ENCODE results near the gene PSPH. TPM values are rescaled to one million over a fixed set of nuclear protein-coding genes. Genes with fewer than 3 reads are reported as not detected.

Gene PSPH
- total RNA-seq, 1 experiment from 2014 or later: 52.1 TPM

DNA sequence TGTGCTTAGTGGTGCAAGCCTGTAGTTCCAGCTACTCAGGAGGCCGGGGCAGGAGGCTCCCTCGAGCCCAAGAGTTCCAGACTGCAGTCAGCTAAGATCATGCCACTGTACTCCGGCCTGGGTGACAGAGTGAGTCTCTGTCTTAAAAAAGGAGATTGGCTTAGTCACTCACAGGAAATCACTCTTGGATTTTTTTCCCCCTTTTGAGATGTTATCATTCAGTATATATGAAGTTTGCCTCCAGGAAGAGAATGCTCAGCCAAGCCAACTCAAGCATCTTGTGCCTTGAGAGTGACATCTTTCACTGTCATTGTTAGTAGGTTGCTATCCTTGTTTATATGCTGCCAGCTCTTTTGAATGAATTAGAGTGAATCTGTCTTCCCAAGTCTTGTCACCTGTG lies 58.9 kb downstream of the PSPH start:
- TF ChIP-seq CTCF (conservative IDR thresholded peaks at IDR 0.05): no peak
- no peak overlapping the region for H2BK20ac ChIP-seq (ENCODE audit: low read depth, low read length, poor library complexity, severe bottlenecking)

More for the DNA sequence above, 58.9 kb downstream of the PSPH start:
- H2BK120ac ChIP-seq (ENCODE audit: low read depth, low read length, poor library complexity, severe bottlenecking): no peak overlapping the region
- H3K56ac ChIP-seq (ENCODE audit: insufficient read length, low read depth, low read length): no peak overlapping the region
- H3K23me2 ChIP-seq (ENCODE audit: insufficient read length, low read depth, low read length, poor library complexity, severe bottlenecking): no peaks in the 10 kb centered on the region
- H2BK15ac ChIP-seq (ENCODE audit: low read depth, low read length): no peak overlapping the region
- H2AFZ ChIP-seq (ENCODE audit: low read length): no peak overlapping the region
- no CpG with 5 or more reads among the region's 3 CpGs for WGBS (ENCODE audit: extremely low coverage, insufficient read length, low lambda C conversion rate)
- no peak overlapping the region for H2AK5ac ChIP-seq (ENCODE audit: insufficient read length, low read length)
- no peaks in the 10 kb centered on the region for H3K27me3 ChIP-seq (ENCODE audit: insufficient read depth, low read length)
- H3K79me2 ChIP-seq (ENCODE audit: insufficient read depth, low read length): no peaks in the 10 kb centered on the region
- no peak for DNase-seq
- no peak overlapping the region for H3K27ac Mint-ChIP-seq
- H3K4me2 ChIP-seq (ENCODE audit: insufficient read depth, insufficient read length, low read length): no peak overlapping the region
- H2BK5ac ChIP-seq (ENCODE audit: insufficient read length, low read length): no peak overlapping the region
- no peak overlapping the region for H4K91ac ChIP-seq (ENCODE audit: insufficient read length, low read depth, low read length)
- H3T11ph ChIP-seq (ENCODE audit: low read length): no peak overlapping the region
- H3K4me3 Mint-ChIP-seq: no peak overlapping the region
- H3K27me3 Mint-ChIP-seq (ENCODE audit: low read depth): no peaks in the 10 kb centered on the region
- no peak overlapping the region for H4K8ac ChIP-seq (replicated peaks; ENCODE audit: insufficient read length, low read depth, low read length)
- H3K23ac ChIP-seq (ENCODE audit: insufficient read length, low read depth, low read length): no peak overlapping the region
- no peak overlapping the region for H2BK12ac ChIP-seq (ENCODE audit: insufficient read length, low read depth, low read length)
- H4K20me1 ChIP-seq (ENCODE audit: control insufficient read depth, insufficient read depth, insufficient read length): no peaks in the 10 kb centered on the region
- no peak overlapping the region for H3K14ac ChIP-seq (ENCODE audit: insufficient read depth, low read length)
- H3K4ac ChIP-seq (ENCODE audit: low read depth, low read length): no peak overlapping the region
- no peaks in the 10 kb centered on the region for H3K4me1 ChIP-seq (ENCODE audit: insufficient read depth, low read length)
- H3K9me3 Mint-ChIP-seq: no peaks in the 10 kb centered on the region
- H3K79me1 ChIP-seq (ENCODE audit: insufficient read depth, low read depth, low read length, poor library complexity, severe bottlenecking): no peaks in the 10 kb centered on the region
- H3K9ac ChIP-seq (ENCODE audit: extremely low read depth, insufficient read length, low read length): no peak overlapping the region
- H4K5ac ChIP-seq (ENCODE audit: insufficient read length, low read depth, low read length): no peak overlapping the region
- no peaks in the 10 kb centered on the region for H3K9me3 ChIP-seq (ENCODE audit: control insufficient read depth, low read depth, low read length)
- H3K18ac ChIP-seq (ENCODE audit: insufficient read length, low read depth, low read length): no peak overlapping the region
- H3K27ac ChIP-seq (ENCODE audit: insufficient read length, low read depth, low read length): no peak overlapping the region
- H3K4me1 Mint-ChIP-seq: no peaks in the 10 kb centered on the region
- H3K36me3 Mint-ChIP-seq (ENCODE audit: insufficient read depth in 1 of 3, low read depth in 3 of 3): peaks cover 15 to 45% (median 43%) of the 10 kb centered on the region in 3 experiments; a peak in 6 of 7 replicates
